HEK293T (cell line): Measurements from ENCODE around the gene TNIP2.

Source experiments
- ARNT ChIP-seq: fragments of 450-650 bp; IDR thresholded peaks from 2 replicates; pipeline ENCODE4 v1.6.1; 2017; ENCODE audit warnings: mild to moderate bottlenecking
- BHLHE40 ChIP-seq: fragments of 450-650 bp; IDR thresholded peaks from 2 replicates; pipeline ENCODE4 v1.6.1; 2016; ENCODE audit warnings: mild to moderate bottlenecking, moderate library complexity, borderline replicate concordance
- ELF4 ChIP-seq: fragments of 450-650 bp; IDR thresholded peaks from 2 replicates; pipeline ENCODE4 v1.6.1; 2017; ENCODE audit warnings: antibody characterized with exemption
- FOXA1 ChIP-seq: fragments of 450-650 bp; IDR thresholded peaks from 2 replicates; pipeline ENCODE4 v1.6.1; 2016; ENCODE audit warnings: mild to moderate bottlenecking
- HDGF ChIP-seq: fragments of 450-650 bp; IDR thresholded peaks from 2 replicates; pipeline ENCODE4 v1.6.1; 2017; ENCODE audit warnings: antibody characterized with exemption, borderline replicate concordance
- NFRKB ChIP-seq: fragments of 450-650 bp; IDR thresholded peaks from 2 replicates; pipeline ENCODE4 v1.6.1; 2016; ENCODE audit warnings: mild to moderate bottlenecking, moderate library complexity
- PKNOX1 ChIP-seq: fragments of 450-650 bp; IDR thresholded peaks from 2 replicates; pipeline ENCODE4 v1.6.1; 2016
- SP1 ChIP-seq: fragments of 450-650 bp; IDR thresholded peaks from 2 replicates; pipeline ENCODE4 v1.6.1; 2017
- SUZ12 ChIP-seq: fragments of 450-650 bp; IDR thresholded peaks from 2 replicates; pipeline ENCODE4 v1.6.1; 2016; ENCODE audit warnings: mild to moderate bottlenecking
- TARDBP ChIP-seq: fragments of 450-650 bp; IDR thresholded peaks from 2 replicates; pipeline ENCODE4 v1.6.1; 2016
- ZNF384 ChIP-seq: fragments of 450-650 bp; IDR thresholded peaks from 2 replicates; pipeline ENCODE4 v1.6.1; 2016

DNA sequence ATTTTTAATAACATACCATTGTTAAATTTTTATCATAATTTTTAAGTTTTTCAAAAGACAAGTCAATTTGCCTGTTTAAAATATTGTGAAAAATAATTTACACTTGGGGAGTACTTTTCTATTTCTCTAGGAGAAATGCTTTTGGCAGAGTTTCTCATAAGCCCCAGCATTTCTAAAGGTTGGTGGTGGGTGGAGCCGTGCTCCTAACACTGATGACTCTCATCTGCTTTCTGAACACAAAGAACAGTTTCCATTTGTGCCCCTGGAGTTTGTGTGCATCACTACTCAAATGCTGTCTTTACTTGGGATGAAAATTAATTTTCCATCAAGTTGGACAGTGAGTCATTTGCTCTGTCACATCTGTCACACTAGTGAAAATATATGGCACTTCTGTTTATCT is 57.6 kb downstream of the TNIP2 start:
- TF ChIP-seq HDGF: no peak
- no peak for TF ChIP-seq TARDBP
- no peak for TF ChIP-seq SUZ12
- TF ChIP-seq ARNT: no peak
- no peak for TF ChIP-seq FOXA1
- no peak for TF ChIP-seq SP1
- TF ChIP-seq ELF4: no peak
- TF ChIP-seq NFRKB: no peak
- TF ChIP-seq PKNOX1: no peak
- TF ChIP-seq BHLHE40: no peak
- no peak for TF ChIP-seq ZNF384
